Muscle layer of duodenum (tissue), 2 donors: ENCODE data around the gene LRRFIP1.

Source experiments
- H3K27ac ChIP-seq: one replicate; pipeline ENCODE4 v1.7.0; 2013; ENCODE audit warnings: mild to moderate bottlenecking, low read length
- H3K27me3 ChIP-seq: one replicate; pipeline ENCODE4 v1.7.0; 2013; ENCODE audit warnings: low read depth, mild to moderate bottlenecking, control low read depth, low read length
- H3K36me3 ChIP-seq, 2 donors: one replicate each; pipeline ENCODE4 v1.7.0; 2013; ENCODE audit warnings: low read length in 2 of 2, control low read depth in 1 of 2, mild to moderate bottlenecking in 1 of 2; ENCODE audit not compliant: insufficient read depth in 2 of 2, control insufficient read depth in 1 of 2
- H3K4me1 ChIP-seq, 2 donors: one replicate each; pipeline ENCODE4 v1.7.0; 2013; ENCODE audit warnings: low read length in 2 of 2, mild to moderate bottlenecking in 2 of 2, control low read depth in 1 of 2, moderate library complexity in 1 of 2; ENCODE audit not compliant: insufficient read depth in 2 of 2, control insufficient read depth in 1 of 2
- H3K4me3 ChIP-seq, 2 donors: one replicate each; pipeline ENCODE4 v1.7.0; 2013; ENCODE audit warnings: low read length in 2 of 2, low read depth in 1 of 2, mild to moderate bottlenecking in 1 of 2
- H3K9me3 ChIP-seq, 2 donors: one replicate each; pipeline ENCODE4 v1.7.0; 2013; ENCODE audit warnings: low read length in 2 of 2, control low read depth in 1 of 2, mild to moderate bottlenecking in 1 of 2; ENCODE audit not compliant: control insufficient read depth in 1 of 2
- donor health status: healthy.

The LRRFIP1 gene

GRCh38 chr2:237702441-237703391, 75.3 kb downstream of the LRRFIP1 start:
- peak overlapping the region; percentile 94 for H3K27ac ChIP-seq
- no peaks in the 10 kb centered on the region for H3K9me3 ChIP-seq
- H3K4me3 ChIP-seq: peak overlapping the region; percentile 26 to 32
- no peaks in the 10 kb centered on the region for H3K27me3 ChIP-seq
- H3K4me1 ChIP-seq: peaks cover 68 to 87% of the 10 kb centered on the region in 2 donors
- H3K36me3 ChIP-seq: no peaks in the 10 kb centered on the region

GRCh38 chr2:237704501-237705434, 77.4 kb downstream of the LRRFIP1 start:
- Histone ChIP-seq H3K4me1 (peaks cover 53 to 81% of the 10 kb centered on the region in 2 donors), H3K27ac (peak overlapping the region; percentile 7)

GRCh38 chr2:237706257-237706656, 78.9 kb downstream of the LRRFIP1 start:
- H3K27me3 ChIP-seq: no peaks in the 10 kb centered on the region
- H3K9me3 ChIP-seq: no peaks in the 10 kb centered on the region
- H3K36me3 ChIP-seq: peaks cover 6 to 9% of the 10 kb centered on the region in 2 donors
- H3K4me3 ChIP-seq: no peak overlapping the region
- peak overlapping the region; percentile 51 for H3K27ac ChIP-seq
- peaks cover 38 to 66% of the 10 kb centered on the region in 2 donors for H3K4me1 ChIP-seq

More at GRCh38 chr2:237704501-237705434, 77.4 kb downstream of the LRRFIP1 start:
- H3K36me3 ChIP-seq: peaks cover 6 to 7% of the 10 kb centered on the region in 2 donors
- no peaks in the 10 kb centered on the region for H3K27me3 ChIP-seq
- H3K9me3 ChIP-seq: no peaks in the 10 kb centered on the region
- H3K4me3 ChIP-seq: no peak overlapping the region

DNA sequence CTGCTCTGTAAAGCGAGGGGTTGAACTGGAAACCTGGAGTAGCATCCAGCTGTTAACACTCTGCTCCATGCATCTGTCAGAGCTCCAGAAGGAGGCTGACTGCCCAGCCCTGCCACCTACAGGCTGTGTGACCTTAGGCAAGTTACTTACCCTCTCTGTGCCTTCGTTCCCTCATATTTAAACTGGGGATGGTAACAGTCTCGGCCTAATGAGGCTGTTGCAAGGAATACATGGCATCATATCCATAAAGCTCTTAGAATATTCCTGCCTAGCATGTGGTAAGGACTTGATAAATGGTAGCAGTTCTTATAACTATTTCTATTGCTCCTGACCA, 80.6 kb downstream of the LRRFIP1 start:
- Histone ChIP-seq H3K36me3 (peaks cover 6 to 12% of the 10 kb centered on the region in 2 donors), H3K4me3 (peak overlapping the region in 1 of 2 donors; percentile 17), H3K9me3 (no peaks in the 10 kb centered on the region), H3K27ac (peak overlapping the region; percentile 47), H3K27me3 (no peaks in the 10 kb centered on the region), H3K4me1 (peaks cover 20 to 49% of the 10 kb centered on the region in 2 donors)

DNA sequence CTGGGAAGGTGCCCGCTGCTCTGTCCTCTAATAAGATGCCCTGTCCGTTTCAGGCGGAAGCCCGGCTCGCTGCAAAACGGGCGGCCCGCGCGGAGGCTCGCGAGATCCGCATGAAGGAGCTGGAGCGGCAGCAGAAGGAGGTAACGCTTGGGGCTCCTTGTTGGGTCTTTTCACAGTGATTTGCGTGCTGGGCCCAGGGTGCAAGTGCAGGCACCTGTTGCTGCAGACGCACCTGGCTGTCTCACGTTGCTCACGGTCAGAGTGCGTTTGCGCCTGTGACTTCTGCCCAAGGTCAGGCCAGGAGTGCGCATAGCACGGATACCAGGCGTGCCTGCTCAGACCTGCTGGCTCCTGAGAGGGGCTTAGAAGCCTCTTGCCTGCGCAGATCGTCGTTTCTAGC, 81.1 kb downstream of the LRRFIP1 start:
- Histone ChIP-seq H3K9me3 (no peaks in the 10 kb centered on the region), H3K36me3 (peaks cover 6 to 12% of the 10 kb centered on the region in 2 donors), H3K27me3 (no peaks in the 10 kb centered on the region), H3K27ac (no peak overlapping the region), H3K4me3 (no peak overlapping the region), H3K4me1 (peaks cover 17 to 44% of the 10 kb centered on the region in 2 donors)

- Histone ChIP-seq H3K4me3 (no peak overlapping the region), H3K27ac (peak overlapping the region; percentile 33), H3K9me3 (no peaks in the 10 kb centered on the region), H3K27me3 (no peaks in the 10 kb centered on the region), H3K36me3 (peaks cover 6 to 12% of the 10 kb centered on the region in 2 donors), H3K4me1 (peaks cover 17 to 40% of the 10 kb centered on the region in 2 donors)
These were observed 81.6 kb downstream of the LRRFIP1 start for GRCh38 chr2:237708961-237709360.

DNA sequence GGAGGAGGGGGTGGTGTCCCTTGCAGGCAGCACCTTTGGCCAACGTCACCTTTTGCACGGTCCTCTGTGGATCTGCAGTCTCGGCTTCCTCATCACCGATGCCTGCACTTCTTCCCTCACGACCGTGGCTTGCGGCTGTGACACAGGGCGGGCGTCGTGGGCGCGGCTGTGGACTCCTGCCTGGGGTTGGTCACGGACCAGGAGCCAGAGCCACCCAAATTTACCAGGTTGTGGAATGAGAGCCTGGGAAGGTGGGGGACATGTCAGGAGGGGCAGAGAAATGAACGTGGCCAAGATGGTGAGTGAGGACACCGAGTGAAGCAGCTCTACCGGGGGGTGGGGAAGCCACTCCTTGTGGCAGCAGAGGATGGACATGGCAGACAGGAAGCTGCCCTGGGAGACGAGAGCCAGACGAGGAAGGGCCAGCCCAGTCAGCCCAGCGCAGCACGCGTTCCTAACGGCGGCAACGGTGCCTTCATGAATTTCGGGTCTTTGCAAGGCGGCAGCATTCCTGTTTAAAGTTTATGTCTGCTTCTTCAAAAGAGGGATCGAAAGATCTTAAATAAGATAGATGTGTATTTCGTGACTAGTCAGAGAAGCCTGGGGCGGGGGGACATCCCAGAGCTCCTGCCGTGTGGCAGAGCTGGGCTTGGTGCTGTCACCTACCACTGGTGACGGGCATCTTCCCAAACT, 84.2 kb downstream of the LRRFIP1 start:
- Histone ChIP-seq H3K27ac (no peak overlapping the region), H3K27me3 (no peaks in the 10 kb centered on the region), H3K4me1 (peaks cover 20 to 40% of the 10 kb centered on the region in 2 donors), H3K36me3 (peaks cover 6 to 12% of the 10 kb centered on the region in 2 donors), H3K4me3 (no peak overlapping the region), H3K9me3 (no peaks in the 10 kb centered on the region)

GRCh38 chr2:237712477-237713377, 85.3 kb downstream of the LRRFIP1 start:
- no peaks in the 10 kb centered on the region for H3K27me3 ChIP-seq
- no peaks in the 10 kb centered on the region for H3K9me3 ChIP-seq
- peaks cover 10 to 12% of the 10 kb centered on the region in 2 donors for H3K36me3 ChIP-seq
- H3K27ac ChIP-seq: peak overlapping the region; percentile 17
- H3K4me3 ChIP-seq: no peak overlapping the region
- H3K4me1 ChIP-seq: peaks cover 14 to 36% of the 10 kb centered on the region in 2 donors

DNA sequence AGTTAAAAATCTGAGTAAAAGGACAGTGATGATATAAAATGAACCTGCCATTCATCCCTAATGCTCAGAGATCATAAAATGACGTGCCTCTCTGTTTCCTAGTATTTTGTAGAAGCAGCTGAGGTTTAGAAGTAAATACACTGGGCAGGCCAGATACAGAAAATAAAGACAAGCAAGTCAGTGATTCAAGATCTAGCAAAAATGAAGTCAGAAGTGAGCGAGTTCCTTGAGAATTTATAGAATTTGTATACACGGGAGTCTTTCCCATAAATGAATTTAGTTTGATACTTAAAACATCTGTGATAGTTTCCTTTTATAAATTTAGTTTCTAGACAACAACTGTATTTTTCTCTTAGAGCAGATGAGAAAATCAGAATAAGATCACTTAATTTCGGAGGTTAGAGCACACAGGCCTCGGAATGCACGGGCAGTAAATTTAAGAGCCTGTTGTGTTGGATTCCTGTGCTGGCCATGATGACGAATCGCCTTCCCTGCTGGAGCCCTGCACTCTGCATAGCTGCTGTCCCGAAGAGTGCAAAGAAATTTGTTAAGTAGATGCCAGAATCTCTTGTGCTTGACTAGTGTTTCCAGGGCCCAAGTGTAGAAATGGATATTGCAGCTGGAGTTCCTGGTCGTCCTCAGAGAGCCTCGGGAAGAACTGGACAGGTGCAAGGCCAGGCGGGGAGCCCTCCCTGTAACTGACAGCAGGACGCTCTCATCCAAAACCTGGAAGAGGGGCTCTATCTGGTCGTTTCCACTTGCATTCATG, 87.5 kb downstream of the LRRFIP1 start:
- Histone ChIP-seq H3K27ac (peak overlapping the region; percentile 80), H3K4me1 (peaks cover 14 to 27% of the 10 kb centered on the region in 2 donors), H3K4me3 (peak overlapping the region; percentile 5 to 20)

More for the DNA sequence above, 87.5 kb downstream of the LRRFIP1 start:
- Histone ChIP-seq H3K27me3 (no peaks in the 10 kb centered on the region), H3K9me3 (no peaks in the 10 kb centered on the region), H3K36me3 (peaks cover 12 to 13% of the 10 kb centered on the region in 2 donors)
